Central memory CD8-positive, alpha-beta T cell (primary cell): ENCODE results near the gene PRSS33.

Experiments used
- ATAC-seq: fragments of 150-1000 bp; cut with Tn5 transposase; replicated peaks from 2 replicates; pipeline ENCODE4 v1.10.0; 2022; ENCODE audit warnings: mild to moderate bottlenecking, moderate FRiP score, moderate number of reproducible peaks; ENCODE audit not compliant: poor library complexity, severe bottlenecking; ENCODE audit errors: extremely low read depth
- DNase-seq, 2 donors: peaks; one replicate each; pipeline ENCODE4 v3.0.0; 2021; ENCODE audit warnings: low spot score in 2 of 2
- H3K27ac Mint-ChIP-seq: one replicate; pipeline ENCODE4 v1.8.0; 2022; ENCODE audit warnings: low read depth, mild to moderate bottlenecking, moderate library complexity, mixed read lengths
- H3K27me3 Mint-ChIP-seq: one replicate; pipeline ENCODE4 v1.8.0; 2022; ENCODE audit warnings: mixed read lengths
- H3K36me3 Mint-ChIP-seq: one replicate; pipeline ENCODE4 v1.8.0; 2022; ENCODE audit warnings: mild to moderate bottlenecking, moderate library complexity, mixed read lengths; ENCODE audit not compliant: insufficient read depth
- H3K4me1 Mint-ChIP-seq: one replicate; pipeline ENCODE4 v1.8.0; 2022; ENCODE audit warnings: mixed read lengths
- H3K4me3 Mint-ChIP-seq: one replicate; pipeline ENCODE4 v1.8.0; 2022; ENCODE audit warnings: mild to moderate bottlenecking, moderate library complexity, mixed read lengths
- H3K9me3 Mint-ChIP-seq: one replicate; pipeline ENCODE4 v1.8.0; 2022; ENCODE audit warnings: mixed read lengths

Gene PRSS33

GRCh38 chr16:2753733-2754020 is 33.7 kb downstream of the PRSS33 start:
- Mint-ChIP-seq H3K27ac (peak overlapping the region; percentile 92), H3K36me3 (peaks cover 59% of the 10 kb centered on the region), H3K4me1 (peaks cover 59% of the 10 kb centered on the region)

GRCh38 chr16:2752850-2753732 is 34.3 kb downstream of the PRSS33 start:
- Mint-ChIP-seq H3K4me3 (peak overlapping the region; percentile 93), H3K4me1 (peaks cover 55% of the 10 kb centered on the region), H3K27ac (peak overlapping the region; percentile 99), H3K9me3 (peaks cover 5% of the 10 kb centered on the region), H3K27me3 (no peaks in the 10 kb centered on the region), H3K36me3 (peaks cover 53% of the 10 kb centered on the region)
- ATAC-seq (peak; percentile 47), DNase-seq (no peak)

More at GRCh38 chr16:2753733-2754020, 33.7 kb downstream of the PRSS33 start:
- DNase-seq = no peak
- Mint-ChIP-seq H3K27me3 (no peaks in the 10 kb centered on the region), H3K4me3 (peak overlapping the region; percentile 93), H3K9me3 (peaks cover 5% of the 10 kb centered on the region)
- ATAC-seq = no peak

DNA sequence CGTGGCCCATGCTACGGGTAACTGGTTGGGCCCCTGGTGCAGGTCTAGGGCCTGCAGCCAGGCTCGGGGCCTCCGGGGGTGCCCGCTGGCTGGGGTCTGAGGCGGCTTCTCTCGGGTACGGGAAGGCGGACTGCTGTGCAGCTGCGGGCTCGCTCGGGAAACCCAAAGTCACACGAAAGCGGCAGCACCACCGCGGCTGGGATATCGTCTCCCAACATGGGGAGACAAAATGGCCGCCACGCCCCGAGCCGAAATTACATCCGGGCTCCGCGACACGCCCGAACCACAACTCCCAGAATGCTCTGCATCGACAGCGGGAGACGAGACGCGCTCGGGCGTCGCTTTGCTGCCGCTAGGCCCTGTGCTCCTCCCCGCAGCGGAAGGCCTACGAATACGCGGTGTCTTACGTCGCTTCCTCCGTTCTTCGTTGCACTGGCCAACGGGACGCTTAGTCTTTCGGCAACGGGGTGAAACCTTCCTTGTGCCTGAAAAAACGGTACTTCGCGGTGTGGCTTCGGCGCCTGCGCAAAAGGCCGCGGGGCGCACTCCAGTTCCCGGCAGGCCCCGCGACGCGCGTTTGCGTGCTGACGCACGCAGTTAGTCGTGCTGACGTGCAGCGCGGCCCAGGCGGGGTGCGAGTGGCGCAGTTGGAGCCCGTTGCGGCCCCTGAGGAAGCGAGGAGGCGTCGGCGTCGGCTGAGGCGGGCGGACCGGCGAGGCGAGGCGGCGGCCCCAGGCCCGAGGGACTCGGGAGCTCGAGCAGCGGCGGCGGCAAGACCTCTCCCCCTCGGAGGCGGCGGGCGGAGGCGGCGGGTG is 35.1 kb downstream of the PRSS33 start, which contains the start of gene SRRM2:
Gene SRRM2, plus strand, starts transcription at position 604 of the 815 bp plus-strand sequence. CDS start 3,727 bp downstream, outside the sequence.
- H3K36me3 Mint-ChIP-seq = peaks cover 46% of the 10 kb centered on the region
- H3K4me3 Mint-ChIP-seq = peak within 1 kb of the TSS; percentile 93
- H3K27ac Mint-ChIP-seq = peak within 1 kb of the TSS; percentile 99
- peaks cover 48% of the 10 kb centered on the region for H3K4me1 Mint-ChIP-seq
- DNase-seq (peak; percentile 91 to 95), ATAC-seq (peak; percentile 91)
- H3K27me3 Mint-ChIP-seq = no peaks in the 10 kb centered on the region
- peaks cover 5% of the 10 kb centered on the region for H3K9me3 Mint-ChIP-seq

DNA sequence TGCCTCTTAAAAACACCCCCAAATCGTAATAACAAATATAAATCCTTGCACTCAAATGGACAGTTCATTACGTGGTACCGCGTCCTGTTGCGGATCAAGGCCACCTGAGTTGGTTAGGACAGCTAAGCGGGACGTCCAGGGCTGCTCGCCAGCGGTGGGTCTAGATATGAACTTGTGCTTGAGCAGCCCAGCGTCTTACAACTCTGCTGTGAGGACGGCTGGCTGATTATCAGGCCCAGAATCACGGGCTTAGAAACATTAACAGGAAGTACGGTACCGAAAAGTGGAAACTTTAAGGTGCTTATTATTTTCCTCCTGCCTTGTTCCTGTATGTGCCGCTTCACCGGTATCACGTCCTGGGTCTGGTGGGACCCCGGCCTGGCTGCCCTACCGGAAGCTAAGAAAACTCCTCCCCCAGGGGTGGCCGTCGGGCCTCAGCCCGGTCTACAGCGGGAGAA is 35.8 kb downstream of the PRSS33 start:
- no peak for ATAC-seq
- Mint-ChIP-seq H3K4me1 (peaks cover 42% of the 10 kb centered on the region), H3K27ac (peak overlapping the region; percentile 99), H3K27me3 (no peaks in the 10 kb centered on the region), H3K36me3 (peaks cover 40% of the 10 kb centered on the region), H3K9me3 (peaks cover 5% of the 10 kb centered on the region), H3K4me3 (peak overlapping the region; percentile 93)
- no peak for DNase-seq

DNA sequence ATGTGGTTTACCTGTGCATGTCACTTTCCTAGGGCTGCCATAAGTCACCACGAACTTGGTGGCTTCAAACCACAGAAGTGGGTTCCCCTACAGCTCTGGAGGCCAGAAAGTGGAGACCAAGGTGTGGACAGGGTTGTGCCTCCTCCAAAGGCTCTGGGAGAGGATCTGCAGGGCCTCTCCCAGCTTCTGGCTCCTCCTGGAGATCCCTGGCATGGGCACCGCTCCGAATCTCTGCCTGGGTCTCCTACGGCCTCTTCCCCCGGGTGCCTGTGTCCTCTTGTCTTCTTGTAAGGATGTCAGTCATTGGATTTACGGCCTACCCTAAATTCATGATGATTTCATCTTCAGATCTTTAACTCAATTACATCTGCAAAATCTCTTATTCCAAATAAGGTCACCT is 37.4 kb downstream of the PRSS33 start:
- Mint-ChIP-seq H3K27ac (peak overlapping the region; percentile 99), H3K9me3 (peaks cover 5% of the 10 kb centered on the region), H3K36me3 (peaks cover 34% of the 10 kb centered on the region), H3K4me3 (no peak overlapping the region), H3K4me1 (peaks cover 25% of the 10 kb centered on the region), H3K27me3 (no peaks in the 10 kb centered on the region)
- DNase-seq (no peak), ATAC-seq (no peak)

DNA sequence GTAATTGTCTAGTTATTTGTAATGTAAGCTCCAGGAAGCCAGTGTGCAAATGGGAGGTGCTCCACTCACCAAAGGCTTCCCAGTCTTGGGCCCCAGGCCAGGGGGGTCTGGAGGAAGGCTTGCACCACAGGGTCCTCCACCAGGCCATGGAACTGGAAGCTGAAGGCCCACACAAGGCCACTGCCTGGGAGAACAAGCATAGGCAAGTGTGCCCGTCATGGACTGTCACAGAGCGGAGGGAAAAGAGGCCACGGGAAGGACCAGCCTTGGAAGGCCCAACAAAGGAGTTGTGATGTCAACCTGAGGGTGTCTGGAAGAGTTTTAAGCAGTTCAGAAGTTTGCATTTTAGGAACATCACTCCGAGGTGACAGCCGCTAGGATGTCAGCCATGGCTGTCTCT is 37.9 kb downstream of the PRSS33 start:
- Mint-ChIP-seq H3K27ac (no peak overlapping the region), H3K36me3 (peaks cover 31% of the 10 kb centered on the region), H3K27me3 (no peaks in the 10 kb centered on the region), H3K4me1 (peaks cover 20% of the 10 kb centered on the region), H3K9me3 (peaks cover 5% of the 10 kb centered on the region), H3K4me3 (no peak overlapping the region)
- DNase-seq (no peak), ATAC-seq (no peak)

DNA sequence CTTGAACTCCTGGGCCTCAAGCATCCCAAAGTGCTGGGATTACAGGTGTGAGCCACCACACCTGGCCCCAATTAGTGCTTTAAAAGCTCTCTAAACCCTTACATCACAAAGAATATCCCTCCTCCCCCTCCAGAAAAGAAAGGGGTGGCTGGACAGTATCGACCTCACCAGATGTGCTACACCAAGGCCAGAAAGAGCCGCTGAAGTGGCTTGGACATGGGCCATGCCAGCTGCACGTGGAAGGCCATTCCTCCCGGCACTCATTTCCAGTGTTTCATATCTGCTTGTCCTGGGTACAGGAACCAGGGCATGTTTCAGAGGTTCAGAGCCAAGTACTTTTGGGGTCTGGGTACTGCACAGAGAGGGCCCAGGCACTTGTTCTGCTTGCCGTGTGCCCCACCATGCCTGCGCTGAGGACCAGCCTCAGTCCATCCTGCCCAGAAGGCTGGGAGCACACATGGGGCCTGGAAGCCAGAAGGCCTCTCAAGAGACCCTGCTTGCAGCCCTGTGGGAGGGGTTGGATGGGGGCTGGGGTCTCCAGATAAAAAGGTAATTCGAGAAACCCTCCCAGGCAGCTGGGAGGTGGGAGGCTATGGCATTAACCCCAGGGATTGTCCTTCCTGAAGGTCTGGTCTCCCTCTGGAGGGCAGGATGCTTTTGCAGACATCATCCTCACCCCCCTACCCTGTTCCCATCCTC is 38.5 kb downstream of the PRSS33 start:
- peaks cover 25% of the 10 kb centered on the region for H3K36me3 Mint-ChIP-seq
- ATAC-seq (no peak), DNase-seq (no peak)
- H3K4me1 Mint-ChIP-seq = peaks cover 15% of the 10 kb centered on the region
- H3K4me3 Mint-ChIP-seq = no peak overlapping the region
- no peaks in the 10 kb centered on the region for H3K27me3 Mint-ChIP-seq
- no peak overlapping the region for H3K27ac Mint-ChIP-seq
- H3K9me3 Mint-ChIP-seq = peaks cover 5% of the 10 kb centered on the region

- DNase-seq (no peak), ATAC-seq (no peak)
- Mint-ChIP-seq H3K9me3 (peaks cover under 1% of the 10 kb centered on the region), H3K36me3 (peaks cover 2% of the 10 kb centered on the region), H3K4me3 (no peak overlapping the region), H3K4me1 (peaks cover under 1% of the 10 kb centered on the region), H3K27me3 (peaks cover 2% of the 10 kb centered on the region), H3K27ac (no peak overlapping the region)
Measured at GRCh38 chr16:2745961-2746360, 41.4 kb downstream of the PRSS33 start.

GRCh38 chr16:2745116-2745890 is 42.1 kb downstream of the PRSS33 start:
- no peaks in the 10 kb centered on the region for H3K9me3 Mint-ChIP-seq

GRCh38 chr16:2744711-2745110 is 42.6 kb downstream of the PRSS33 start:
- no peaks in the 10 kb centered on the region for H3K9me3 Mint-ChIP-seq
- H3K27ac Mint-ChIP-seq = no peak overlapping the region
- H3K27me3 Mint-ChIP-seq = peaks cover 11% of the 10 kb centered on the region
- no peaks in the 10 kb centered on the region for H3K36me3 Mint-ChIP-seq
- ATAC-seq (no peak), DNase-seq (no peak)
- no peak overlapping the region for H3K4me3 Mint-ChIP-seq
- H3K4me1 Mint-ChIP-seq = no peaks in the 10 kb centered on the region

More at GRCh38 chr16:2745116-2745890, 42.1 kb downstream of the PRSS33 start:
- no peak overlapping the region for H3K27ac Mint-ChIP-seq
- H3K4me1 Mint-ChIP-seq = no peaks in the 10 kb centered on the region
- peaks cover 9% of the 10 kb centered on the region for H3K27me3 Mint-ChIP-seq
- DNase-seq (no peak), ATAC-seq (no peak)
- H3K4me3 Mint-ChIP-seq = no peak overlapping the region
- no peaks in the 10 kb centered on the region for H3K36me3 Mint-ChIP-seq

DNA sequence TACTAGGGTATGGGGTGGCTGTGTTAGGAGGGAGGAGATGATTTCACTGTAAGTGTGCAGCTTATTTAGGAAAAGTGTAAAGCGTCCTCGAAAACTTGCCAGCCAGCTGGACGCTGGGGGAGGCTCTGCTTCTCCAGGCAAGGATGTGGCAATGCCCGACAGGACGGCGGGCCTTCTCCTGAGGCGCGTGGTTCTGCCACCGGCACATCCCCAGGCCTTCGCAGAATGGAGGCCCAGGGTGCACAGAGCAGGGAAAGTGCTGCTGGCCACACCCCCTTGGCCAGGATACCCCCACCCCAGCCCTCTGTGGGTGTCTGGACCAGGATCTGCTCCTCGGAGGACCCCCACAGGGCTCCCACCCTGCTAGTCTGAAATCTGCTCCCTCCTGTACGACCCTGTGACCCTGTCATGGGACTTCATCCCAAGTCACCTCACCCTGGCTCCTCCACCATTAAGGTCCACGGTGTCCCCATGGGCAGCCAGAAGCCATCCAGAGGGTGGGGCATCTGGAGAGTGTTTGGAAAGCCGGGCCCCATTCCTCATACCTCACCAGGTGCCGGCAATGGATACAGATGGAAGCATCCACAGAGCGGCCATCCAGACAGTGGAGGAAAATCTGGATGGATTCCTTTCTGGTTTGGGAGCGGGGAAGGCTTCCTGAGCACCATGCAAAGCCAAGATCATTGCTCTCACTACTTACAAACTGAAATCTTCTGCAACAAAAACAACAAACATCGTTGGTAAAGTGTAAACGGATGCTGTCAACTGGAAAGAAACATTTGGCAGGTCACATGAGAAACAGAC is 44.2 kb downstream of the PRSS33 start:
- no peak for DNase-seq
- ATAC-seq = no peak
- H3K36me3 Mint-ChIP-seq = no peaks in the 10 kb centered on the region
- H3K27ac Mint-ChIP-seq = no peak overlapping the region
- H3K27me3 Mint-ChIP-seq = peaks cover 11% of the 10 kb centered on the region
- H3K4me1 Mint-ChIP-seq = no peaks in the 10 kb centered on the region
- no peaks in the 10 kb centered on the region for H3K9me3 Mint-ChIP-seq
- no peak overlapping the region for H3K4me3 Mint-ChIP-seq
